ENCODE data around the gene RGL4. TPM values are rescaled to one million over a fixed set of nuclear protein-coding genes. Genes with fewer than 3 reads are reported as not detected.

The RGL4 gene
- polyA plus RNA-seq, 5 donors: 2.7 to 5.0 (median 4.1) TPM

DNA sequence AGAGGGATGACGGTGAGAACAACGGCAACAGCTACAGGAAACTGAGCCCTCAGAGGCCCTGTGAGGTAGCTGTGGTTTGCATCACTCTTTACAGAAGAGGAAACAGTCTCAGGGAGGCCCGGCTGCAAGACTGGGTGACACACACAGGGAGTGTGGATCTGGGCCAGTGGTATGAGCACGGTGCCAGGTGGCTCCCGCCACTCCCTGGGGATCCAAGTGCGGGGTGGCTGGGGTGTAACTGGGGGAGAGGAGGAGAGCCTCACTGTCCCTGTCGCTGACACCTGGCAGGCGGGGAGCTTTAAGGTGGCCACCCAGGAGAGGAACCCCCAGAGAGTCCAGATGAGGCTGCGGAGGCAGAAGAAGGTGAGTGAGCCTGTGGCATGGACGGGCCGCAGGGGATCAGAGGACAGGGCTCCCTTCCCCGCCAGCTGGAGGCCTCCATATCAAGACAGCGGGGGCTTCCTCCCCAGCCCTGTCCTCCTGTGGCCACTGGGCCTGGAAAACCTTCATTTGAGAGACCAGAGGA, 5.6 kb downstream of the RGL4 start:
- DNase-seq: no peak

DNA sequence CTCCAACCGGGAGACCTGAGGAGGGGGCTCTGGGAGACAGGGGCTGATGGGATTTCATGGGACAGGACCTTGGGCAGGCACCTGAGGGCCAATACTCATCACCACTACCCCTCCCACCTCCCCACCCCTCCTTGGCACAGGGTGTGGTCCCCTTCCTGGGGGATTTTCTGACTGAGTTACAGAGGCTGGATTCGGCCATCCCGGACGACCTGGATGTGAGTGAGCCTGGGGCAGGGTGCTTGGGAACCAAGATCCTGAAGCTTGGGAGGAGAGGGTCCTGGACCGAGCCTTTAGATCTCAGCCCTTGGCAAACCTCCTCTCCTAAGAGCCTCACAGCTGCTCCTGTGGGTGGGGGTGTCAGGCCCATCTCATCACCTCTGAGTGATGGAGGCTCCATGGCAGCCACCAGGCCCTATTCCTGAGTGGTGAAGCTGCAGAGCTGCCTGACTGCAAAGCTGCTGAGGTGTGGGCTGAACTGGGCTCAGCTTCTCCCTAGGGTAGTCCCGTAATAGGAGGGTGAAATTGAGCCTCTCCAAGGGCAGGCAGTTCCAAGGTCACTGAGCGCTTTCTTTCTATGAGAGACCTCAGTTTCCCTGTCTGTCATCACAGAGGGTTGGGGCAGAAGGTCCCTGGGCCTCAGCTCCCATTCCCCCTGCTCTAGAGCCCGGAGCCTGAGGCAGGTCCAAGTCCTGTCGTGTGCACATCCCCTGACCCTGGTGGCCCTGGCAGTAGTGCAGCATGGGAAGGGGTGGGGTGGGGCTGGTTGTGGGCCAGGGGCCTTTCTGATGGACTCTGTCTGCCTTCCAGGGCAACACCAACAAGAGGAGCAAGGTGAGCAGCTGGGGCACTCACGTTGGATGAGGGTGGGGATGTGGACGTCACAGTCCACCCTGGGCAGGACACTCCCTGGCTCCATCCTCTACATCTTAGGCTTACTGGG, 6.5 kb downstream of the RGL4 start:
- DNase-seq: no peak

DNA sequence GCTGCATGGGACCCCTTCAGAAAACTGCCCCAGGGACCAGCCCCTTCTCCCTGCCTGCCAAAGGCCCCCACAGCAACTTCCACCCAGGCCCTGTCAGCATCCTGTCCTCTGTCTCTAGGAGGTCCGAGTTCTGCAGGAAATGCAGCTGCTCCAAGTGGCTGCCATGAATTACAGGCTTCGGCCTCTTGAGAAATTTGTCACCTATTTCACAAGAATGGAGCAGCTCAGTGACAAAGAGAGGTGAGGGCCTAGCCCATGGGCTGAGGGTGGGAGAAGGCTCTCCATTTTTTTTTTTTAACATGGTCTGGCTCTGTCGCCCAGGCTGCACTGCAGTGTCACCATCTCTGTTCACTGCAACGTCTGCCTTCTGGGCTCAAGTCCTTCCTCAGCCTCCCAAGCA, 7.3 kb downstream of the RGL4 start:
- DNase-seq: no peak

DNA sequence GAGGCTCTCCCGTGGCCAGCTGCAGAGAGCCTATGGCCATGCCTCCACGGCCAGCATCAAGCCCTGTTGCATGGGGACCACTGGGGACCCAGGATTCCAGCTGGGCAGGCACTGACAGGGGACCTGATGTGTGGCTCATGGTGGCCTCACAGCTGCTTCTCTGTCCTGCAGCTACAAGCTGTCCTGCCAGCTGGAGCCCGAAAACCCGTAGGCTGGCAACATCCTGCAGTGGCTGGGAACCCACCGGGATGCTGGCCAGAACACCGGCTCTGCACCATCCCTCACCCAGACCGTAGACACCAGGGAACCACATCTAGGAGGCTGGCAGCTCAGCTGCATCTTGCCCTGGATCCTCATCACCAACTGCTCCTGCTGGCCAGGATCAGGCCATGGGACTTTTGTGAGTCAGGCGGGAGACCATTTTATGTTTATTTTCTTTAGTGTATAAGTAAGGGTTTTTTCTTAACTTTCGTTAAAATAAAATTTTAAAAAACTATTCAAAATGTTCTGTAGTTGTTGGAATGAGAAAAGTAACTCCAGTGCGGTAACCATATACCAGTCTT, 7.9 kb downstream of the RGL4 start:
- no peak for DNase-seq

DNA sequence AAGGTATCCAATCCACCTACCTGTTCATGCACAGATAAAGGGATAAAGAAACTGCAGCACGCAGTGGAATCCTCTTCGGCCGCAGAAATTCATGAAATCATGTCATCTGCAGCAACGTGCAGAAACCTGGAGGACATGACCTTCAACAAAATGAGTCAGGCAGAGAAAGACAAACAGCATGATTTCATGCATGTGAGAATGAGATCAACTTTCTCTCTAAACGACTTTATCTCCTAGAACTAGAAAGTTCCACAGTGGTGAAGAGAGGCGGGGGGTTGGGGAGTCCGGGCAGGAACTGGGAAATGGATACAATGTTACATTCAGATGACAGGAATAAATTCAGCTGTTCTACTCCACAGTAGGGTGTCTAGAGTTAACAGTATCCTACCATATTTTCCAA, 9.9 kb downstream of the RGL4 start:
- no peak for DNase-seq

DNA sequence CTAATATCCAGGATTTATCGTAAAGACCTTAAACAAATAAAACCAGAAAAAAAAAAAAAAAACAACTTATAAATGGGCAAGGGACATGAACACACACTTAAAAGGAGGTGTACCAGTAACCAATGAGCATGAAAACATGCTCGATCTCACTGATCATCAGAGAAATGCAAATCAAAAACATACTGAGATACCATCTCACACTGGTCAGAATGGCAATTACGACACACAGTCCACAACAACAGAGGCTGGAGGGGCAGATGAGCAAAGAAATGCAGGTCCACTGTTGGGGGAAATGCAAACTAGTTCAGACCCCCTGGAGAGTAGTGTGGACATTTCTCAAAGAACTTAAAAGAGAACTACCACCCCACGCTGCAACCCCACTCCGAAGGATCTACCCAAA, 13.2 kb downstream of the RGL4 start:
- no peak for DNase-seq

DNA sequence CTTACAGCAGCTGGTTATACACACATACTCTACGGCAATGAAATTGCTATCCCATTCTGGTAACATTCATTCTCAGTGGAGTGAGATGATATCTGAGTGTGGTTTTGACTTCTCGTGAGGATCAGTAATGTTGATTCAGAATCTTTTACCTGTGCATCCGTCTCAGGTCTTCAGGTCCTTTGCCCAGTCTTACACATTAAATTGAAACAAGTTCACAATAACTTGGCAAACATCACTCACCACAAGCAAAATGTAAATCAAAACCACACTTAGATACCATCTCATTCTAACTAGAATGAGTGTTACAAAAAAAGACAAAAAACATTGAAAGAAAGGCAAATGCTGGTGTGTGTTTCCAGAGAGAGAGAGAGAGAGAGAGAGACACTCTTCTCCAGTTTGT, 14.0 kb downstream of the RGL4 start:
- no peak for DNase-seq

DNA sequence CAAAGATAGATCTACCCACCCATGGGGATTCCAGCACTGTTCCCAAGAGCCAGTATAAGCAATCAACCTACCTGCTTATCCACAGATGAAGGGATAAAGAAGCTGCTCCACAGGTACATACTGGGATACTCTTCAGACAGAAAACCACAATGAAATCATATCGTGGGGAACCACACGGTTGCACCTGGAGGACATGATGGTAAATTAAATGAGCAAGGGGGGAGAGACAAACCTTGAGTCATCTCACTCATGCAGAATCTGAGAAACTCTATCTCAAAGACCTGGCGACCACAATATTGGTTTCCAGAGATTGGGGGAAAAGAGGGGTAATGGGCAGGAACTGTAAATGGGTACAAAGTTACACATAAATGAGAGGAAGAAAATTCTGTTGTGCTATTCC, 14.5 kb downstream of the RGL4 start:
- DNase-seq: no peak

DNA sequence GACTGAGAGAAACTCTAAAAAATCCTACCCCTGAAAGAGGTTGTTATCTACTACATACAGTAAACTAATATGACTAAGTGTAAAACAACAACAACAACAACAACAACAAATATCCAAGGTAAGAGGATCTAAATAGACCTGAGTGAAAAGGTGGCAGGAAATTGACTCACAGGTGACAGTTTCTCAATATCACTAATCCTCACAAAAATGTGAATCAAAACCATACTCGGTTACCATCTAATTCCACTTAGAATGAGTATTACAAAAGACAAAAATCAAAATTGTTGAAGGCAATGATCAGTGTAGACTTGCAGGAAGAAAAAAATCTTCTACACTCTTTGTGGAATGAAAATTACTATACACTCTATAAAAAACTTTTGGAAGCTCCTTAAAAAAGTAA, 17.5 kb downstream of the RGL4 start:
- no peak for DNase-seq

DNA sequence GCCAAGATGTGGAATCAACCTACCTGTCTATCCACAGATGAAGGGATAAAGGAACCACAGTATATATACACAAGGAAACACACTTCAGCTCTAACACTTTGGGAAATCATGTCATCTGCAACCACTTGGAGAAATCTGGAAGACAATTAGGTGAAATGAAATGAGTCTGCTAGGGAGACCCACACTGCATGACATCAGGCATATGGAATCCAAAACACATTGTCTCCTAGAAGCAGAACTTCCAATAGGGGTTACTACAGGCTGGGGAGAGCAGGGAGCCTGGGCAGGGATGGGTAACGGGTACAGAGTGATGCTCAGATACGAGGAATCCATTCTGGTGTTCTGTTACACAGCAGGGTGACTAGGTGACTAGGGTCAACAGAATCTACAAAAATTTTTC, 18.3 kb downstream of the RGL4 start:
- no peak for DNase-seq

DNA sequence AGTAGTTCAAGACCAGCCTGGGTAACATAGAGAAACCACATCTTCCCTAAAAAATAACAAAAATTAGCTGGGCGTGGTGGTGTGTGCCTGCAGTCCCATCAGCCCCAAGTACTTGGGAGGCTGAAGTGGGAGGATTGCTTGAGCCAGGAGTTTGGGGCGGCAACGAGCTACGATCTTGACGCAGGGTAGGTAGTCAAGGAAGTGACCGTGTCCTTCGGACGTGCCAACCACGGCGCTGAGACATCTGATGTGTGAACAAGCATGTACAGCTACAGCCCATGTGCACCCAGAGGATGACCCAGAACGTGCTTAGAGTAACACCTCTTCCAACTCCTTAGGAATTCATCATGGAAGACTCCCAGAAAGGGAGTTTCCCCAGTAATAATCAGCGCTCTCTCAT, 21.4 kb downstream of the RGL4 start:
- no peak for DNase-seq

DNA sequence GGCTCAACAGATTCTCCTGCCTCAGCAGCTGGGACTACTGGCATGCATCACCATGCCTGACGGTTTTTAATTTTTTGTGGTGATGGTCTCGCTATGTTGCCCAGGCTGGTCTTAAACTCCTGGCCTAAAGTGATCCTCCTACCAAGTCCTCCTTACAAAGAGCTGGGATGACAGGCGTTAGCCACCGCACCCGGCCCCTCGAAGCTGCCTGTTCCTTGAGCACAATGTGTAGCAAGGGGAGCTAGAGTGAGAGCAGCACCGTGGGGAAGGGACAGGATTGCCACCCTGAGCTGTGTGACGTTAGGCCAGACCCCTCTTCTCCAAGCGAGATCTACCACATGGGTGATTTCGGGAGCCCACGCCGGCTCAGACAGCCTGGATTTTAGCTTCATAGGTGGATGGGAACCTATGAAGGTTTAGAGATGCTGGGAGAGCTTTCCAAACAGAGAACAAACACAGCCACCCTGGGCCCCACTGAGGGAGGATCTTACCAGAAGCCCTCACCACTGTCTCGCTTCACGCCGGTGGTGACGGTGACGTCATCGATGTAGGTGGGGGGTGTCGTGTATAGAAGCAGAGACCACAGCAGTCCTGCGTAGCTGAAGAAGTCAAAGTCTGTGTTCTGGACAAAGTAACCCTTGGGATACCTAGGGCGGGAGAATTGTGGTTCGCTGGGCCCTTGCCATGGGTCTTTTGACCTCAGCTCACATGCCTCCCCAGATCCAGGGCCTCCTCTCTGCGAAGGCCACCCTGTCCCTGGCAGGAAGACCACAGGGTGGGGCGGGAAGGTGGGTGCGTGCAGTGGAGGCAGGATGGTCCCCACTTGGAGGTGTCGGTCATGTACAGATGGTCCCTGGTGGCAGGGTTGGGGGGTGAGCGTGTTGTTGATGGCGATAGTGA, 23.1 kb downstream of the RGL4 start:
- no peak for DNase-seq

DNA sequence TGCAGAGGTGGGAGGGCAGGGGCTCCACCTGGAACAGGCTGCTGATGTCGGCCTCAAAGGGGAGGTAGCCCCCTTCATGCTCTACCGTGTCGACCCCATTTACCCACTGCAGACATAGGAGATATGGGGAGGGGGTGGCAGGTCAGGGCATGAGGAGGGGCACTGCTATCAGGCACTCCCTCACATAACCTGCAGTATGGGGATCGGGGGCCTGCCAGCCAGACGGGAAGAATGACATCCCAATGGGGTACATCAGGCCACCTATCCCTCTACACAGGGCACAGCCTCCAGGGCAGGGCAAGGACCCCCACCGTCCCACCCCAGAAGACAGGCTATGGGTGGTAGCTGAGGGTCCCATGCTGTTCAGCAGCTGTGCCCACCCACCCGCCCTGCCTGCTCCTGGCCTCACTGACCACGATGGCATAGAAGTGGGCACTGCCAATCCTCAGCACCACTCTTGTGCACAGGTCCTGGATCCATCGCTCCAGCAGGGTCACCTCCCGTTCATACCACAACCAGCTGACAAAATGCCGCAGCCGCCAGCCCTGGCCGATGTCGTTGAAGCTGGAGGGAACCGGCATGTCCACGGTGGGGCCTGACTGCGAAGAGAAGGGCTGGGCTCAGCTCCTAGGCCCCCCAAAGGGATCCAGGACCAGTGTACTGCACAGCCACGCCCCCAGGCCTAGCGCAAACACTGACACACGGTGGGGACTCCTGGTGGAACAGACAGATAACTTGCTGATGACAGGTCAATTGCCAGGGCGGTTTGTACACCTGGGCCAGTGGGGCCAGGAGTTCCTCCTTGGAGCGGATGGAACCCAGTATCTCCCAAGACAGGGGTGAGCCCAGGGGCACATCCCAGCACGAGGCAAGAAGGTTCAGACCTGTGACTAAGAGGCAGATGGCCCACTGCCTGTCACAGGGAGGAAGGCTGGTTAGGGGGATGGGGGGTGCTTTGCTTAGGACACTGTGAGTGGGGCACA, 24.1 kb downstream of the RGL4 start:
- DNase-seq: no peak

DNA sequence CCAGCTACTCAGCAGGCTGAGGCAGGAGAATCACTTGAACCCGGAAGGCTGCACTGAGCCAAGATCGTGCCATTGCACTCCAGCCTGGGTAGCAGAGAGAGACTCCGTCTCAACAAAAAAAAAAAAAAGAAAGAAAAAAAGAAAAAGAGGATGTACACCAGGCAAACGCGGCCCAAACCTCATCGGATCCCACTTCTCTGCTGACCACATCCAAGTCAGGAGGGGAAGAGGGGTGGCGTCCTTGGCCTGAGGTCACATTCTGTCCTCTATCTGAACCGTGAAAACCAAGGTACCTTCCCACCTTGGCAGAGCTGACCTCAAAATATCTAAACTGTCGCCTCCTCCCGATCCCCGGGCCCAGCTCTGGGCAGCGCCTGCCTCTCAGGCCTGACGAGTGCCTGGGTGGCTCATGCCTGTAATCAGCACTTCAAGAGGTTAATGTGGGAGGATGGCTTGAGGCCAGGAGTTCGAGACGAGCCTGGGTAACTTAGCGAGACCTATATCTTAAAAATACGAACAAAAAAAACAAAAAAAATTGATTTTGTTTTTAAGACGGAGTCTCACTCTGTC, 25.1 kb downstream of the RGL4 start:
- DNase-seq: no peak

DNA sequence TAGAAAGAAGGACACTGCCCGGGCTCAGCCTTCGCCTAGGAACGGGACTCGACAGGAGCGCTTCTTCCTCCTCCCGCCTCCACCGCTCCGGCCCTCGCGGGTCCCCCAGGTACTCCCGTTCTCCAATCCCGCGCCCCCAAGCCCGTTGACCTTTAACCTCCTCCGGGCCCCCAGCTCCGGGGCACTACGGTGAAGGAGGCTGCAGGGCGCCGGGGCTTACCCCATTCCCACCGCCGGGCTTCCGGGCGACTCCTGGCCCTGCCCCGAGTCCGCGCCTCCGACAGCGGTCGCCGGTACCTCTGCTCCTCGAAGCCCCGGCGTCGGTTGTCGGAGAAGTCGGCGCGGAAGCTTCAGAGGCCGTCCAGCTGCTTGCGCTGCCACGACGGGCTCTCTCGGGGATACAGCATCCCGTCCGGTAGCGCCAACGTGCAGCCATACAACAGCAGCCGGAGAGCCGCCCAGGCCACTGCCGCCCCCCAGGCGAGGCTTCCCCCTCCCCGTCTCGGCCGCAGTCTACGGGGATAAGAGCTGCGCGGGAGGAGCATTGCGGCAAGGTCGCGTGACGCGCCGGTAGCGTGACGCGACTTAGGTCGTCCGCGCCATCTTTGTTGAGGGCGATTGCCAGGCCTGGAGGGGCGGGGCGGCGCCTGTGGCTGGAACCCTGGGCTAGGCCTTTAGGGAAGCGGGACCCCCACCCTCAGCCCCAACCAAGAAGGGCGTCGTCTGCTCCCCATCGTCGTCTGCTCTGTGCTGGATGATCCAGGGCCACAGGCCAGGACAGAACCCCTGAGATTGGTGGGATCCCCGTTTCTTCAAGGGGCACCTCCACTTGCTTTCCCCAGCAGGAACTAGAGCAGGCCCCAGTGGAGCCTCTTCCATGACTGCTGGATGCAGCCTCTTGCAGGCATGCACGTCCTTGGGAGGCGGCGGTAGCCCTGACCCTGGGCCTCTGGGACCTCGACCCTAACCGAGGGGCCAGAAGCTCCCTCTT, 26.3 kb downstream of the RGL4 start:
- DNase-seq: peak; percentile 85 to 86

DNA sequence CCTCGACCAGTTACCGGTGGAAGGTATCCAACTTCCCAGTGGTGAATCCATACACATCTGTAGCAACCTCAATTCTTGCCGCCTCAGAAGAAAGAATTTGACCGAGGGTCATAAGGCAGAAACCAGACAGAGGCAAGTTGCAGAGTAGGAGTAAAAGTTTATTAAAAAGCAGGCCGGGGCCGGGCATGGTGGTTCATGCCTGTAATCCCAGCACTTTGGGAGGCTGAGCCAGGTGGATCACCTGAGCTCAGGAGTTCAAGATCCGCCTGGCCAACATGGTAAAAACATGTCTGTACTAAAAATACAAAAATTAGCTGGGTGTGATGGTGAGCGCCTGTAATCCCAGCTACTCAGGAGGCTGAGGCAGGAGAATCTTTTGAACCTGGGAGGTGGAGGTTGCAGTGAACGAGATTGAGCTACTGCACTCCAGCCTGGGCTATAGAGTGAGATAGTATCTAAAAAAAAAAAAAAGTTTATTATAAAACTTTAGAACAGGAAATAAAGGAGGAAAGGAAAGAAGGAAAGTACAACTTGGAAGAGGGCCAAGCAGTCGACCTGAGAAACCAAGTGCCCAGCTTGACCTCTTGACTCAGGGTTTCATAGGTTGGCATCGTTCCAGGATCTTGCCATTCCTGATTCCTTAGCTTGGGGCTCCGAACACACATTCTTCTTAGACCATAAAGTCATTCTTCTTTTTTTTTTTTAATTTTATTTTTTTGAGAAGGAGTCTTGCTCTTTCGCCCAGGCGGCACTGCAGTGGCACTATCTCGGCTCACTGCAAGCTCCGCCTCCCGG, 27.8 kb downstream of the RGL4 start:
- no peak for DNase-seq

DNA sequence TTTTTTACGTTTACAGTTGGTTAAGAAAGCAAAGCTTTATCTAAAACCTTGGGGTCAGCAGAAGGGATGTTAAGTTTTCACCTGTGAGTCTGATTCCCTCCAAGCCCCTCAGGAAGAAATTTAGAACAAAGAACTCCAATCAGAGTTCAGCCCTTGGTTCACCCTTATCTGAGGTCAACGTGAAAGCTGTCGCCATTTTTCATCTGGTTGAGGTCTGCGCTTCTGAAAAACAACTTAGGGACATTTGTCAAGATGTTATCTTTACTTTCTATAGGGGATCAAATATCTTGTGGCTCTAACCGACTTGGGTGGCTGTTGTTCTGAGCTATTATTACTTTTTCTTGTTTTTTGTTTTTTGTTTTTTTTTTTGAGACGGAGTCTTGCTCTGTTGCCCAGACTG, 30.0 kb downstream of the RGL4 start:
- DNase-seq: no peak

DNA sequence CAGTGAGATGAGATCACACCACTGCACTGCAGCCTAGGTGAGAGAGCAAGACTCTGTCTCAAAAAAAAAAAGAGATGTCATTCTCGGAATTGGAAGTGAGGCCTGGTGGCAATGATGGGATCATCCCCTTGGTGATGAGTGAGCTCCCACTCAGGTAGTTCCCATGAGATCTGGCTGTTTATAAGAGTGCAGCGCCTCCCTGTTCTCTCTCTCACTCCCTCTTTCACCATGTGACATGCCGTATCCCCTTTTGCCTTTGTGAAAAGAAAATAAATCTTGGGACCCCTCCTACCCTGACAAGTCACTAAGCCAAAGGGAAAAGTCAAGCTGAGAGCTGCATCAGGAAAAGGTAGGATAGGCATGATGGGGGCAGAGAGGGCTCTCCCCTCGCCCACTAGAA, 31.3 kb downstream of the RGL4 start:
- no peak for DNase-seq

DNA sequence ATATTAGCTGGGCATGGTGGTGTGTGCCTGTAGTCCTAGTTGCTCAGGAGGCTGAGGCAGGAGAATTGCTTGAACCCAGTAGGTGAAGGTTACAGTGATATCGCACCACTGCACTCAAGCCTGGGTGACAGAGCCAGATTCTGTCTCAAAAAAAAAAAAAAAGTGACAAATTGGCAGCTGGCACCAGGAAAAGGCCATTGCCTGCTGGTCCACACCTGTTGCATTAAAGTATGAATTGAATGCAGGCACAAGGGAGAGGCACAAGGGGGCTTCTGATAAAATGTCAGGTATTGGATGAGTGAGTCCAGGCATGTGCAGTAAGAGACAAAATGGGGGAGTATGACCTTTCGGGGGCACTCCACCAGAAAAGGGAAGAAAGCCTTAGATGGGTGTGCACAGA, 31.9 kb downstream of the RGL4 start:
- no peak for DNase-seq
